ENCODE measurements around the gene PRR7. TPM values are rescaled to one million over a fixed set of nuclear protein-coding genes. Genes with fewer than 3 reads are reported as not detected.
"Not testable (repeated sequence)": the region's sequence is repeated elsewhere in the genome, so short reads cannot be mapped to it uniquely, and the experiment has no call there.

The PRR7 gene
- total RNA-seq, 4 donors from 2014 or later: 5.1 to 11.2 (median 7.5) TPM

DNA sequence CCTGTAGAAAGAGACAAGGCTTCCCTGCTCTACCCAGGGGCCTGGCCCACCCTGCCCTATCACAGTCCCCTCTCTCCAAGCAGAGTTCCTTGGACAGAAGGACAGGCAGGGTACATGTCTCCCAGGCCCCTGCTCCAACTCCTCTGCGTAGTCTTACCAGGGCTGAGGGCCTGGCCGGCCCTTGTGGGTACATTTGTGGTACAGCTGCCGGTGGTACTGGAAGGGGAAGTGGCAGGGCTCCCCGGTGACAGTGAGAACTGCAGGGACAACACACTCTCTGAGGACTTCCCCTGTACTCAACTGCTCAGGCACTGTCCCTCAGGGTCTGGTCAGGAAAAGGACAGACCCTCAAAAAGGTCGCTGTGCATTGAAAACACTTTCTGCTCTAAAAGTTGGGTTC is 40.8 kb upstream of the PRR7 start:
- 70 to 85% methylated on average over 4 to 5 of the region's 5 CpGs for WGBS, 2 donors
- Histone ChIP-seq H3K27me3 (peaks cover 3 to 51% of the 10 kb centered on the region in 2 donors), H3K4me3 (no peak overlapping the region), H3K4me1 (peaks cover 0 to 31% (median 21%) of the 10 kb centered on the region in 4 donors), H3K27ac (no peak overlapping the region), H3K9me3 (no peaks in the 10 kb centered on the region), H3K36me3 (no peaks in the 10 kb centered on the region)
- TF ChIP-seq CTCF (IDR thresholded peaks at IDR 0.05) (no peak), POLR2A (IDR thresholded peaks at IDR 0.05) (no peak), EP300 (IDR thresholded peaks at IDR 0.05) (no peak)
- no peak for DNase-seq (ENCODE audit: low spot score in 2 of 2)

GRCh38 chr5:177409043-177409801 is 37.4 kb upstream of the PRR7 start, which contains the start of gene F12:
Gene F12 (minus strand): TSS chr5:177409564. CDS start chr5:177409527, 37 bp downstream.
- TF ChIP-seq EP300 (IDR thresholded peaks at IDR 0.05) (no peak), POLR2A (IDR thresholded peaks at IDR 0.05) (no peak), CTCF (IDR thresholded peaks at IDR 0.05) (no peak)
- no peaks in the 10 kb centered on the region for H3K36me3 ChIP-seq
- 87 to 89% methylated on average over 6 to 9 of the region's 9 CpGs for WGBS, 2 donors

DNA sequence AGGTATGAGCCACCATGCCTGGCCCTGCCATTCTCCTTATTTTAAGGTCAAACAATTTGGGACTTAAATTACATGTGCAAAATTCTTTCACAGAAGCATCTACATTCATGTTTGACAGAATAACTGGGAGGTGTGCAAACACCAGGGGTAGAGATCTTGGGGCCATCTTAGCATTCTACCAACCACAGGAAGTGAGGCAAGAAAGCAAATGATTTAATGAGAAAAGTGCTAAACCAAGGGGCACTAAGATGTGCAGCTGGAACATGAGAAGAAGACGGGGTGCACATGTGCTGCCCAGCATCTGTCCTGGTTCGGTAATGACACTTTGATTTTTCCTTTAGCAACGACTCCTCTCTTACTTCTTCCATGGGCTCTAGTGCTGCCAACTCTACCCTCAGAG is 36.0 kb upstream of the PRR7 start:
- H3K4me3 ChIP-seq: no peak overlapping the region
- WGBS, 2 donors: 81 to 85% methylated on average over 3 of the region's 3 CpGs
- H3K36me3 ChIP-seq: no peaks in the 10 kb centered on the region
- H3K9me3 ChIP-seq: no peaks in the 10 kb centered on the region
- H3K4me1 ChIP-seq: no peaks in the 10 kb centered on the region
- no peak overlapping the region for H3K27ac ChIP-seq
- no peak for DNase-seq (ENCODE audit: low spot score in 2 of 2)
- peaks cover 0 to 3% of the 10 kb centered on the region in 2 donors for H3K27me3 ChIP-seq
- TF ChIP-seq CTCF (IDR thresholded peaks at IDR 0.05) (no peak), POLR2A (IDR thresholded peaks at IDR 0.05) (no peak), EP300 (IDR thresholded peaks at IDR 0.05) (no peak)

More at GRCh38 chr5:177409043-177409801, 37.4 kb upstream of the PRR7 start, which contains the start of gene F12:
- Histone ChIP-seq H3K4me3 (no peak within 1 kb of the TSS), H3K27ac (no peak within 1 kb of the TSS), H3K4me1 (peaks cover 0 to 7% (median 5%) of the 10 kb centered on the region in 4 donors), H3K27me3 (peaks cover 0 to 16% of the 10 kb centered on the region in 2 donors), H3K9me3 (no peaks in the 10 kb centered on the region)
- no peak for DNase-seq (ENCODE audit: low spot score in 2 of 2)

- no peaks in the 10 kb centered on the region for H3K36me3 ChIP-seq
- H3K27me3 ChIP-seq: no peaks in the 10 kb centered on the region
- no peak overlapping the region for H3K27ac ChIP-seq
- DNase-seq (ENCODE audit: low spot score in 2 of 2): no peak
- H3K4me1 ChIP-seq: no peaks in the 10 kb centered on the region
- H3K4me3 ChIP-seq: no peak overlapping the region
- TF ChIP-seq POLR2A (IDR thresholded peaks at IDR 0.05) (no peak), EP300 (IDR thresholded peaks at IDR 0.05) (no peak), CTCF (IDR thresholded peaks at IDR 0.05) (no peak)
- no peaks in the 10 kb centered on the region for H3K9me3 ChIP-seq
- 76 to 79% methylated on average over 8 of the region's 8 CpGs for WGBS, 2 donors
Measured at GRCh38 chr5:177412603-177413233, 33.9 kb upstream of the PRR7 start.

DNA sequence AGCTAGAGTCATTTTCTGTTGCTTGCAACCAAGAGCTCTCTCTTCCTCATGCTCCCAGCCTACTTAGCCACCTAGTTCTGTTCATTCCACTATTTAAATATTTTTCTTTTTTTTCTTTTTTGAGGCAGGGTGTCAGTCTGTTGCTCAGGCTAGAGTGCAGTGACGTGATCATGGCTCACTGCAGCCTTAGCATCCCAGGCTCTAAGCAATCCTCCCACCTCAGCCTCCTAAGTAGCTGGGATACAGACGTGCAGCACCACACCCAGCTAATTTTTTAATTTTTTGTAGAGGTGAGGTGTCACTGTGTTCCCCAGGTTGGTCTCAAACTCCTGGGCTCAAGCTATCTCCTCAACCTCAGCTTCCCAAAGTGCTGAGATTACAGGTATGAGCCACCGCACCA is 32.1 kb upstream of the PRR7 start:
- no peak for TF ChIP-seq EP300 (IDR thresholded peaks at IDR 0.05)
- H3K27ac ChIP-seq: no peak overlapping the region
- 67 to 79% methylated on average over 3 of the region's 3 CpGs for WGBS, 2 donors

GRCh38 chr5:177417081-177417480 is 29.5 kb upstream of the PRR7 start:
- 86 to 89% methylated on average over 6 of the region's 6 CpGs for WGBS, 2 donors
- H3K4me3 ChIP-seq; H3K27me3 ChIP-seq; H3K27ac ChIP-seq; H3K4me1 ChIP-seq; H3K36me3 ChIP-seq; DNase-seq (ENCODE audit: low spot score in 2 of 2); H3K9me3 ChIP-seq: not testable (repeated sequence)

More for the DNA sequence above, 32.1 kb upstream of the PRR7 start:
- Histone ChIP-seq H3K36me3 (no peaks in the 10 kb centered on the region), H3K4me3 (no peak overlapping the region), H3K9me3 (no peaks in the 10 kb centered on the region), H3K4me1 (no peaks in the 10 kb centered on the region), H3K27me3 (no peaks in the 10 kb centered on the region)
- no peak for DNase-seq (ENCODE audit: low spot score in 2 of 2)
